Right renal pelvis (tissue), 4 donors: ENCODE results near the gene SLC23A2. TPM values are rescaled to one million over a fixed set of nuclear protein-coding genes. Genes with fewer than 3 reads are reported as not detected.
"Not testable (repeated sequence)": the region's sequence is repeated elsewhere in the genome, so short reads cannot be mapped to it uniquely, and the experiment has no call there.

ENCODE experiments used
- DNase-seq, 4 donors: peaks; one replicate each; pipeline ENCODE4 v3.0.0-alpha.2; 2013; ENCODE audit warnings: low read depth in 4 of 4, low spot score in 3 of 4, missing footprints in 1 of 4
- polyA plus RNA-seq, 4 donors: library from polyadenylated mRNA; unstranded; fragments of 120-200 nt; gene quantifications; one replicate each; pipeline ENCODE4 v1.2.1, GENCODE V29; 2013; ENCODE audit not compliant: insufficient read length in 4 of 4

The SLC23A2 gene
- polyA plus RNA-seq, result 10 to 100 TPM; 20.9 to 24.0 (median 23.5) TPM

DNA sequence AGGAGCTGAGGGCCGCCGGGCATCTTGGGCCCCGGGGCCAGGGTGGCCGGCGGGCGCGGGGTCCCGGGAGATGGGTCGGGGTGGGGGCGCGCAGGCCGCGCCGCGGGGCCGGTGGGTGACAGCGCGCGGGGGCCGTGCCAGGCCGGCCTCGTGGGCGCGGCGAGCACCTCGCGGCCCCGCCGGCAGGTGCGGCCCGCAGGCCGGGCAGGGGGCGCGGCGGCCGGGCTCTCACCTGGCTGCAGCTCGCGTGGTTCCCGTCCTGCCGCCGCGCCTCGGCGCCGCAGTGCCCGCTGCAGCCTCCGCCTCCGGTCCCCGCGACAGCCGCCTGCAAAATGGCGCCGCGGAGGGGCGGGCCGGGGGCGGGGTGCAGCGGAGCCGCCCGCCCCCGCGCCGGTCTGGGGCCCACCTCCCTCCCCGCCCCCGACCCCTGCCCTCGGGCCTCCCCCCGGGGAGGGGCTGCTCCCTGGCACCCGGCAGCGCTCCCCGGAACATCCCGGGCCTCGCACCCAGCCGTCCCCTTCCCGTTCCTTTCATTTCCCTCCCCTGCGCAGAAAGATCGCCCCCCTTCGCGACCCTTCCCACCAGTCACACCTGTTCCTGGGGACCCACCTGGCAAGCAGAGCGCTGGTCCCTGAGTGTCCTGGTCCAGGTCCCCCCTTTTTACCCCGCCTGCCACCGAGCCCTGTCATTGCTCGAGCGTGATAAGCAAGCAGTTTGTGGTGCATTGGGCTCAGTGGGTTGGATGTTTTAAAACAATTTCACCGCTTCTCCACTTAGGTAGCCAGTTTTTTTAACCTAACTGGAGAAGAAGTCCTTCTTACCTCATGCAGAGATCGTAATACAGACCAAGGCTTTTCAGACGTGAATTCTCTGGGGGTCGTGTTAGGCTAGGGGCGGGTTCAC lies at the start of gene SLC23A2:
SLC23A2 (minus strand) TSS at position 337 of the 903 bp plus-strand sequence. CDS start 68,948 bp downstream, outside the sequence.
- DNase-seq, result no peak

DNA sequence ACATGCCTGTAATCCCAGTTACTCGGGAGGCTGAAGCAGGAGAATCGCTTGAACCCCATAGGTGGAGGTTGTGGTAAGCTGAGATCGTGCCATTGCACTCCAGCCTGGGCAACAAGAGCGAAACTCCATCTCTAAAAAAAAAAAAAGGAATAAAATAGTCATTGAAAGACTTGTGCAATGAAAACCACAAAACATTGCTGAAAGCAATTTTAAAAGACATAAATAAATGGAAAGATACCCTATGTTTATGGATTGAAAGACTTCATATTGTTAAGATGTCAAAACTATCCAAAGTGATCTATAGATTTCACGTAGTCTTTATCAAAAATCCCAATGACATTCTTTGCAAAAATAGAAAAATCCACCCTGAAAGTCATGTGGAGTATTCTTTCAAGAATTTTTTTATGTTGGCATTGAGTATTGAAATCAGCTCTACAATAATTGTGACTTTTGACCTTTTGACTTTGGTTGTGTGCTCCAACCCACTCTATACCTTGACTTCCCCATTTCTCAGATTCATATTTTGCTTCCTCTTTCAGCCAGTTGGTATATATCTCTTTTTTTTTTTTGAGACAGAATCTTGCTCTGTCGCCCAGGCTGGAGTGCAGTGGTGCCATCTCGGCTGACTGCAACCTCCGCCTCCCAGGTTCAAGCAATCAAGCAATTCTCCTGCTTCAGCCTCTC lies 45.5 kb upstream of the SLC23A2 start:
- DNase-seq, result no peak

DNA sequence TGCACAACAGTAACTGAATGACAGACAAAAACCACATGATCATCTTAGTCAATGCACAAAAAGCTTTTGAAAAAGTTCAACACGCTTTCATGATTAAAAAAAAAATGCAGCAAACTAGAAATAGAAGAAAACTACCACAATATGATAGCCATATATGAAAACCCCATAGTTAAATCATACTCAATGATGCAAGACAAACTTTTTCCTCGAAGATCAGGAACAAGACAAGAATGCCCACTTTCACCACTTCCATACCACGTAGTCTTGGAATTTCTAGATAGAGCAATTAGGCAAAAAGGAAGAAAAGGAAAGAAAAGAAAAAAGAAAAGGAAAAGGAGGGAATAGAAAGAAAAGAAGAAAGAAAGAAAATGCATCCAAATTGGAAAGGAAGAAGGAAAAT lies 44.6 kb upstream of the SLC23A2 start:
- no peak for DNase-seq

DNA sequence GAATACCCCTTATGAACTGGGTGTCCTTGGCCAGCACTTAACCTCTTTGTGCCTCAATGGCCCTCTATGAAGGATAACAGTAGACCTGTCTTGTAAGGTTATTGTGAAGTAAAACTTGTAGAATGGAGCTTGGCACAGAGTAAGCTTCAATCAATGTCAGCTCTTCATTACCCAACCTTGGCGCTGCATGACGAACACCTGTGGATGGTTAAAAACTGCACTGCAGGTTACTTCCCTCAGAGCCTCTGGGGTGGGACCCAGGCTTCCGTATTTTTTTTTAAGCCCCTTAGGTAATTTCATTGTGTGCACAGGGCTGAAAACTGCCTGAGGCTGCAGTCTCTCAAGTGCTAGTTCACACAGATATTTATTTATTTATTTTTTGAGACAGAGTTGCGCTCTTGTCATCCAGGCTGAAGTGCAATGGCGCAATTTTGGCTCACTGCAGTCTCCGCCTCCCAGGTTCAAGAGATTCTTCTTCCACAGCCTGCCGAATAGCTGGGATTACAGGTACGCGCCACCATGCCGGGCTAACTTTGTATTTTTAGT lies 42.8 kb upstream of the SLC23A2 start:
- no peak for DNase-seq

DNA sequence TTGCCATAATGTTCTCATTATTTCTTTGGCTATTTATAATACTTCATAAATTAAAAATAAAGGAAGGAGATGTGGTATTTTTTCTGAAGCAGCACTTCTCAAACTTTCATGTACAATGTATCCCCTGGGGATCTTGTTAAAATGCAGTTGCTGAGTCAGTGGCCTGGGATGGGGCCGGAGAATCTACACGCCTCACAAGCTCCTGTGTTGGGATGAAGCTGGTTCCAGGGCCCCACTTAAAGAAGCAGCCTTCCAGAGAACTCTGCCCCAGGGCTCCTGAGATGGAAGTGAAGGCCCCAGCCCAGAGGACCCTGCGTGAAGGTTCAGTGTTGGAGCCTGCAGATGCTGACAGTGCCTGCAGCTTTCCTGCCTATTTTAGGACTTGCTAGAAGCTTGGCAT lies 40.1 kb upstream of the SLC23A2 start:
- DNase-seq, result no peak

DNA sequence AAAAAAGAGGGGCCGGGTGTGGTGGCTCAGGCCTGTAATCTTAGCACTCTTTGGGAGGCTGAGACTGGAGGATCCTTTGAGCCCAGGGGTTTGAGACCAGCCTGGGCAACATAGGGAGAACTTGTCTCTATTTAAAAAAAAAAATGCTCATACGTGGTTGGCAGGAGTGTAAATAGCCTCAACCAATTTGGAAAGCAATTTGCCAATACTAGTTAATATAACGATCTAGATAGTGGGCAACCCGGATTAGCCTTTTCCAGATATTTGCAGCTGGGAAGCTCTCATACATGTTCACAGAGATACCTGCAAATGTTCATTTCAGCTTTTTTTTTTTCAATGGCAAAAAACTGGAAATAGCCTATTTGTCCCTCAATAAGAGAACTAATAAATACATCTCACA lies 39.0 kb upstream of the SLC23A2 start:
- no peak for DNase-seq

DNA sequence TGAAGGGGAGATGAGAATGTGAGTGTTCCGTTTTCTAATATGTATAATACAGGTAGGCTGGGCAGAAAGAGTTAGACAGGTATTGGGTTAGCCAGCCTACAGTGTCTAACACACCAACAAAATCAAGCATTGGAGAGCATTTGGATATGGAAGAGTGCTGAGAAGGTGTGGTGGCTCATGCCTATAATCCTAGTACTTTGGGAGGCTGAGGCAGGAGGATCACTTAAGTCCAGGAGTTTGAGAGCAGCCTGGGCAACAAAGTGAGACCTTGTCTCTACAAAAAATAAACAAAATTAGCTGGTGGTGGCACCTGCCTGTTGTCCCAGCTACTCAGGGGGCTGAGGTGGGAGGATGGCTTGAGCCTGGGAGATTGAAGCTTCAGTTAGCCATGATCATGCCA lies 38.6 kb upstream of the SLC23A2 start:
- DNase-seq, result no peak

DNA sequence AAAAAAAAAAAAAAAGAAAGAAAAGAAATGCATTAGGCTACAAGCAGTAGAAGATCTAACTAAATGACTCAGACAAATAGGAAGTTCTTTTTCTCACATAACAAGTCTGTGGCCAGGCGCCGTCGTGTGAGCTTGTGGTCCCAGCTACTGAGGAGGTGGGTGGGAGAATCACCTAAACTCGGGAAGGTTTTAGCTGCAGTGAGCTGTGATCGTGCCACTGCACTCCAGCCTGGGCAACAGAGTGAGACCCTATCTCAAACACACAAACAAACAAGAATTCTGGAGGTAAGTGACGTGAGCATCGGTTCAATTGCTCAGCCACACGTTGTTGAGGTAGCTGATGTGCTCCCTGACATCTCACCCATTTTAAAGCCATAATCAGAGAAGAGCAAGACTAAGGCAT lies 37.9 kb upstream of the SLC23A2 start:
- no peak for DNase-seq

DNA sequence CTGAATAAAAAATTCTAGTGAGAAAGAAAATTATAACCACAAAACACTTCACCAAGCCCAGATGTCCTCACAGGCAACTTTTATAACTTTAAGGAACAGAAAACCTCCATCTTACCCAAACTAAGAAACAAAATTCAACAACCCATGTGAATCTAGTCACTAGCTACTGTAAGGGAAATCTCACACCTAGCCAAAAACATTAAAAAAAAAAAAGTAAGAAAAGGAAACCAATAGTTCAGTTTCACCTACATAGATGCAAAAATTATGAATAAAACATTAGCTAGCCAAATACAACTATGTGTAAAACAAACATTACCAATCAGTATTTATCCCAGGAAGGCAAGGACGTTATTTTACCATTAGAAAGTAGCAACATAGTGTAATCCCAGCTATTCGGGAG lies 35.5 kb upstream of the SLC23A2 start:
- no peak for DNase-seq

DNA sequence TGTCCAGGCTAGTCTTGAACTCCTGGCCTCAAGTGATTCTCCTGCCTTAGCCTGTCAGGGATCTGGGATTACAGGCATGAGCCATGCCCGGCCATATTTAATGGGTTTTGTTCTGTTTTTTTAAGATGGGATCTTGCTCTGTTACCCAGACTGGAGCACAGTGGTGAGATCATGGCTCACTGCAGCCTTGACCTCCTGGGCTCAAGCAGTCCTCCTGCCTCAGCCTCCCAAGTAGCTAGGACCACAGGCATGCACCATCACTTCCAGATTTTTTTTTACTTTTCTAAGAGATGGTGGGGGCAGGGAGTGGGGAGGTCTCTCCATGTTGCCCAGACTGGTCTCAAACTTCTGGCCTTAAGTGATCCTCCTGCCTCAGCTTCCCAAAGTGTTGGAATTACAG lies 34.2 kb upstream of the SLC23A2 start:
- DNase-seq, result not testable (repeated sequence)

DNA sequence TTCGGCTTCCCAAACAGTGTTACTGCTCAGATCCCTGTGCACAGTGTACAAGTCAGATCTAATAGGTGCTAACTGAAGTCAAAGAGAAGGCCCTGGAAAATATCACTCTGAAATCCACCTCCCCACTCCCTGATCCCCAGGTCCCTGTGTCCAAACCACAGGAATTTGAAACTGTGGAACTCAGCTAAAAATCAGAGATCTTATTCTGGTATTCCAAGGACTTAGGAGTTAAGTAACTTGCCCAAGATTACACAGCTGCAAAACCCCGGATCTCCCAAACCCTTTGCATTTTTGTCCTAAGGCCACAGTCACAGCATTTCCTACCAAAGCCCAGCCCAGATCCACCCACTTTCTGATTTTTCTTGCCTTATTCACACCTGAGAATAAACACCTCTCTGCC lies 32.3 kb upstream of the SLC23A2 start:
- DNase-seq, result no peak

DNA sequence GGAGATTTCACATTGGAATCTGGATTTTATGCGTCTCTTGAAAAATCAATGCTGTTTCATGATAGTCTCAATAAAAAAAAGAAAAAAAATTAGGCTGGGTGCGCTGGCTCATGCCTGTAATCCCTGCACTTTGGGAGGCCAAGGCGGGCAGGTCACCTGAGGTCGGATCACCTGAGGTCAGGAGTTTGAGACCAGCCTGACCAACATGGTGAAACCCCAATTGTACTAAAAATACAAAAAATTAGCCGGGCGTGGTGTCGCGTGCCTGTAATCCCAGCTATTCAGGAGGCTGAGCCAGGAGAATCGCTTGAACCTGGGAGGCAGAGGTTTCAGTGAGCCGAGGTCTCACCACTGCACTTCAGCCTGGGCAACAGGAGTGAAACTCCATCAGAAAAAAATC lies 30.4 kb upstream of the SLC23A2 start:
- DNase-seq, result not testable (repeated sequence)

DNA sequence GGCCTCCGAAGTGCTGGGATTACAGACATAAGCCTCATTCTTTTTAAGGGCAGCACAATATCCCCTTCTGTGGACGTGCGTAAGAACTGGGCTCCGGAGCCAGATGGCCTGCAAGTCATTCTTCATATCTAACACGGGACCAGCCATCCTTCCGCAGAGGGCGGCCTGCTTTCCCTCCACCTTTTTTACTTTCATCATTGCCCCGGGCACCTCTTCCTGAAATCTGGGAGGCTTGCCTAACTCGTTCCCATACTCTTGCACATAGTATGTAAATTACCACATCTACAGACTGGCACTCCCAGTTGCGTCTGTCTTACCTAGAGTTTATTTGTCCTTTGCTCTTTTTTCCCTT lies 29.9 kb upstream of the SLC23A2 start:
- no peak for DNase-seq

DNA sequence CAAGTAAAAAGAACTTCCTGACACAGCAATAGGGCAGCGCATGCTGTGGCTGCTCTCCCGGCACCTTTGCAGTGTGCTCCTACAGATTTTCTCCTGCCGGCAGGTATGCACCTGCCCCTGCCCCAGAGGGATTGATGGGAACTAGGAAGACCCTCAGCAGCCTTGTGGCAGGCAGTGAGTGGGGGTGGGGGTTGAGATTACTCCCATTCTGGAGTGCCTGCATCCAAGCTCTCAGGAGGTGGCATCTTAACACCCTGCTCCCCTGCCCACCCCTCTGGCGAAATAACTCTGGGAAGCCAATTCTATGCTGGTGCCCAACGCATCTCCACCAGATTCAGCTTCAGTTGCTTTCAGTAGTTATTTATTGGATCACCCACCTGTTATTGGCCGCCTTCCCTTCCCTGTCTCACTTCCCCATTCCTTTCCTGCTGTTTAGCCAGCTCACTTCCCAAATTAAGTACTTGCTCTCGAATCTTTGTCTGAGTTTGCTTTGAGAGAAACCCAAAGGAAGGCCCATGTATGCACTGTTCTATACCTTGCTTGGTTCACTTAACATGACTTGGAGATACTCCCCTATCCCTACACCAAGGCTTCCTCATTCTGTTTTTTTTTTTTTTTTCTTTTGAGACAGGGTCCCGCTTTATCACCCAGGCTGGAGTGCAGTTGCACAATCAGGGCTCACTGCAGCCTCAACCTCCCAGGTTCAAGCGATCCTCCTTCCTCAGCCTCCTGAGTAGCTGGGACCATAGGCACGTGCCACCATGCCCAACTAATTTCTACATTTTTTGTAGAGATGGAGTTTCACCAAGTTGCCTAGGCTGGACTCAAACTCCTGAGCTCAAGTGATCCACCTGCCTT lies 29.3 kb upstream of the SLC23A2 start:
- DNase-seq, result no peak

DNA sequence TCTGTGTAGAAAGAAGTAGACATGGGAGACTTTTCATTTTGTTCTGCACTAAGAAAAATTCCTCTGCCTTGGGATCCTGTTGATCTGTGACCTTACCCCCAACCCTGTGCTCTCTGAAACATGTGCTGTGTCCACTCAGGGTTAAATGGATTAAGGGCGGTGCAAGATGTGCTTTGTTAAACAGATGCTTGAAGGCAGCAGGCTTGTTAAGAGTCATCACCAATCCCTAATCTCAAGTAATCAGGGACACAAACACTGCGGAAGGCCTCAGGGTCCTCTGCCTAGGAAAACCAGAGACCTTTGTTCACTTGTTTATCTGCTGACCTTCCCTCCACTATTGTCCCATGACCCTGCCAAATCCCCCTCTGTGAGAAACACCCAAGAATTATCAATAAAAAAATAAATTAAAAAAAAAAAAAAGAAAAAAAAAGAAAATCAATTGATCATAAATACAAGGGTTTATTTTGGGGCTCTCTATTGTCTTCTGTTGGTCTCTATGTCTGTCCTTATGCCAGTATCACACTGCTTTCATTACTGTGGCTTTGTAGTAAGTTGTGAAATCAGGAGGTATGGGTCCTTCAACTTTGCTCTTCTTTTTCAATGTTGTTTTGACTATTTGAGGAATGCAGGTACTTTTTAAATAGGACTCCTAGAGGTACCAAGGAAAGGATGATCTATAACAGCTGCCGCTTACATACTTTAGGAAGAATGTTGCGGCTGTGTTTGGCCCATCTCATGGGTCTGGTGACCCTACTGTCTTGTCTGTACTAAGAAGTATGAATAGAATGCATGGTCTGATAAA lies 27.1 kb upstream of the SLC23A2 start:
- DNase-seq, result not testable (repeated sequence)

DNA sequence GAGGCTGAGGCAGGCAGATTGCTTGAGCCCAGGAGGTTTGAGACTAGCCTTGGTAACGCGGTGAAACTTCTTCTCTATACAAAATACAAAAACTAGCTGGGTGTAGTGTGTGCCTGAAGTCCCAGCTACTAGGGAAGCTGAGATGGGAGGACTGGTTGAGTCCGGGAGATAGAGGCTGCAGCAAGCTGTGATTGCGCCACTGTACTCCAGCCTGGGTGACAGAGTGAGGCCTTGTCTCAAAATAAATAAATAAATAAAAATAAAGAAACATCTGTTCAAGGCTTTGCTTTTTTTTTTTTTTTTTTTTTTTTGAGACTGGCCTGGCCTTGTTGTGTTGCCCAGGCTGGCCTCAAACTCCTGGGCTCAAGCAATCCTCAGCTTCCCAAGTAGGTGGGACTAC lies 23.7 kb upstream of the SLC23A2 start:
- DNase-seq, result no peak

DNA sequence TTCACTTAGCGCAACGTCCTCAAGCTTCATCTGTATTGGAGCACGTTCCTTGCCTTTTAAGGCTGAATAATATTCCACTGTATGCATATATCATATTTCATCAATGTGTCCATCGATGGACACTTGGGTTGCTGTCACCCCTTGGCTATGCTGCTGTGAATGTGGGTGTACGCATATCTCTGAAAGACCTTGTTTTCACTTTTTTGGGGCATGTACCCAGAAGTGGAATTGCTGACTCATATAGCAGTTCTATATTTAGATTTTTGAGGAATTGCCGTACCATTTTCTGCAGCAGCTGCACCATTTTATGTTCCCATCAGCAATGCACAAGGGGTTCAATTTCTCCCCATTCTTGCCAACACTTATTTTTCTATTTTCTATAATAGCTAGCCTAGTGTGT lies 22.8 kb upstream of the SLC23A2 start:
- no peak for DNase-seq

DNA sequence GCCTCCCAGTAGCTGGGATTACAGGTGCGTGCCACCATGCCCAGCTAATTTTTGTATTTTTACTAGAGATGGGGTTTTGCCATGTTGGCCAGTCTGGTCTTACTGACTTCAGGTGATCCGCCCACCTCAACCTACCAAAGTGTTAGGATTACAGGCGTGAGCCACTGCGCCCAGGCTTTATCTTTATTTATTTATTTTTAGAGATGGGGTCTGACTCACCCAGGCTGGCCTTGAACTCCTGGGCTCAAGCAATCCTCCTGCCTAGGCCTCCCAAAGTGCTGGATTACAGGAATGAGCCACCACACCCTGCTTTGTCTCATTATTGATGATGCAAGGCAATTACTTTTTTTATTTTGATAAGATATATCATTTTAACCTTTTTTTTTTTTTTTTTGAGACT lies 21.9 kb upstream of the SLC23A2 start:
- not testable (repeated sequence) for DNase-seq

DNA sequence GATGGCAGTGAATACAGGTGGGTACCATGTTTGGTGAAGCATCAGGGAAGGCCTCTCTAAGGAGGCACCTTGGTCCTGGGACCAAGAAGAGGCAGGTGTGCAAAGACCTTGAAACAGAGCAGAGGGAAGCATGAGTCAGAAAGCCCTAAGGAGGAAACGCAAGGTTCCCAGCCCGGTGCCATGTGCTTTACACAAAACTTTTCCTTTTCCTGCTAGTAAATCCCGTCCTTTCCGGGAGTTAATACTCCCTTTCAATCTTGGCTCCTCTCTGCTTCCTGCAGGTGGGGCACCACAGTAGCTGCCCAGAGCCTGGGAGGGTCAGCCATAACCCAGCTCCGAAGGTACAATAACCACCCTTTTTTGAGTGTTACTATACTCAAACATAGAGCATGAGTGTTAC lies 19.4 kb upstream of the SLC23A2 start:
- no peak for DNase-seq
